GM23338 (cell line): ENCODE measurements around the gene CHD9NB.

ENCODE experiments used
- CREB1 ChIP-seq: fragments of 250-450 bp; sonication (Bioruptor Pico); IDR thresholded peaks from 2 replicates; pipeline ENCODE4 v1.5.0; 2020; ENCODE audit warnings: low read depth, mild to moderate bottlenecking, moderate library complexity
- CTCF ChIP-seq, 2 experiments: fragments of 200-600 bp in 1 of 2; sonication (generic) in 1 of 2; conservative IDR thresholded peaks; 2 replicates each; pipeline versions ENCODE4 v1.5.1 to v1.6.1; 2016 to 2017; ENCODE audit warnings: antibody characterized with exemption in 2 of 2, low read depth in 2 of 2, mild to moderate bottlenecking in 2 of 2, moderate library complexity in 1 of 2
- EZH2 ChIP-seq: fragments of 200-600 bp; sonication (generic); IDR thresholded peaks from one replicate; pipeline ENCODE4 v1.8.0; 2017; ENCODE audit warnings: antibody characterized with exemption, mild to moderate bottlenecking, low read depth; ENCODE audit not compliant: unreplicated experiment
- EZH2phosphoT487 ChIP-seq: fragments of 200-600 bp; sonication (generic); IDR thresholded peaks from one replicate; pipeline ENCODE4 v1.8.1; 2018; ENCODE audit warnings: antibody characterized with exemption; ENCODE audit not compliant: unreplicated experiment
- JUNB ChIP-seq: IDR thresholded peaks from one replicate; pipeline ENCODE4 v1.6.1; 2016; ENCODE audit warnings: antibody characterized with exemption; ENCODE audit not compliant: unreplicated experiment
- POLR2AphosphoS5 ChIP-seq: IDR thresholded peaks from 2 replicates; pipeline ENCODE4 v1.6.1; 2016; ENCODE audit warnings: antibody characterized with exemption, low read depth
- REST ChIP-seq: IDR thresholded peaks from one replicate; pipeline ENCODE4 v1.6.1; 2018; ENCODE audit warnings: antibody characterized with exemption; ENCODE audit not compliant: unreplicated experiment

- TF ChIP-seq REST, result no peak
- no peak for TF ChIP-seq CTCF (conservative IDR thresholded peaks at IDR 0.05; ENCODE audit: low read depth in 2 of 2)
- no peak for TF ChIP-seq EZH2phosphoT487
- TF ChIP-seq EZH2, result no peak
- no peak for TF ChIP-seq CREB1 (CRISPR knock-in tag)
- no peak for TF ChIP-seq POLR2AphosphoS5
- TF ChIP-seq JUNB, result no peak
Observed at GRCh38 chr16:53091466-53092211, 38.9 kb upstream of the CHD9NB start.
